ENCODE measurements around the gene LTA.

Gene LTA

GRCh38 chr6:31541658-31542521, 30.2 kb upstream of the LTA start, which contains the start of gene DDX39B:
Gene DDX39B, minus strand, starts transcription at chr6:31542003. Its CDS starts 1,471 bp downstream, at chr6:31540532.
- DNase-seq (ENCODE audit: low read depth in 2 of 2): peak; percentile 83 to 93

- no peak for DNase-seq (ENCODE audit: low read depth in 2 of 2)
These were observed 28.4 kb upstream of the LTA start for GRCh38 chr6:31543639-31544038.

GRCh38 chr6:31544676-31545075, 27.4 kb upstream of the LTA start:
- DNase-seq (ENCODE audit: low read depth in 2 of 2): no peak

GRCh38 chr6:31545291-31545690, 26.8 kb upstream of the LTA start:
- DNase-seq (ENCODE audit: low read depth in 2 of 2): no peak

- peak; percentile 86 to 87 for DNase-seq (ENCODE audit: low read depth in 2 of 2)
These were observed 25.6 kb upstream of the LTA start, which contains the start of gene ATP6V1G2 for GRCh38 chr6:31546339-31546957. Gene ATP6V1G2, minus strand, starts transcription at chr6:31546608. Its CDS starts 49 bp downstream, at chr6:31546559.

- peak; percentile 79 to 90 for DNase-seq (ENCODE audit: low read depth in 2 of 2)
These were observed 24.9 kb upstream of the LTA start, which contains the start of gene NFKBIL1 for GRCh38 chr6:31546958-31547726. Gene NFKBIL1, plus strand, starts transcription at chr6:31547608. Its CDS starts 87 bp downstream, at chr6:31547695.

GRCh38 chr6:31547727-31548543, 24.2 kb upstream of the LTA start:
- DNase-seq (ENCODE audit: low read depth in 2 of 2): no peak

GRCh38 chr6:31548544-31548873, 23.6 kb upstream of the LTA start:
- DNase-seq (ENCODE audit: low read depth in 2 of 2): no peak

GRCh38 chr6:31551371-31551770, 20.7 kb upstream of the LTA start:
- DNase-seq (ENCODE audit: low read depth in 2 of 2): peak in 1 of 2 donors; percentile 29

- DNase-seq (ENCODE audit: low read depth in 2 of 2): no peak
These were observed 15.8 kb upstream of the LTA start for GRCh38 chr6:31556307-31556706.

- no peak for DNase-seq (ENCODE audit: low read depth in 2 of 2)
These were observed 14.4 kb upstream of the LTA start for GRCh38 chr6:31557443-31558317.

- no peak for DNase-seq (ENCODE audit: low read depth in 2 of 2)
These were observed 13.8 kb upstream of the LTA start for GRCh38 chr6:31558318-31558625.

GRCh38 chr6:31558631-31559500, 13.2 kb upstream of the LTA start:
- peak in 1 of 2 donors; percentile 42 for DNase-seq (ENCODE audit: low read depth in 2 of 2)

- DNase-seq (ENCODE audit: low read depth in 2 of 2): no peak
These were observed 12.5 kb upstream of the LTA start for GRCh38 chr6:31559606-31559957.

- DNase-seq (ENCODE audit: low read depth in 2 of 2): peak in 1 of 2 donors; percentile 38
These were observed 12.0 kb upstream of the LTA start for GRCh38 chr6:31559958-31560696.

- no peak for DNase-seq (ENCODE audit: low read depth in 2 of 2)
These were observed 11.4 kb upstream of the LTA start for GRCh38 chr6:31560697-31561058.

- DNase-seq (ENCODE audit: low read depth in 2 of 2): no peak
These were observed 4.3 kb upstream of the LTA start for GRCh38 chr6:31567531-31568370.

GRCh38 chr6:31568537-31568961, 3.5 kb upstream of the LTA start:
- peak in 1 of 2 donors; percentile 73 for DNase-seq (ENCODE audit: low read depth in 2 of 2)
